Measurements from ENCODE around the gene MRPL20.

Gene MRPL20

DNA sequence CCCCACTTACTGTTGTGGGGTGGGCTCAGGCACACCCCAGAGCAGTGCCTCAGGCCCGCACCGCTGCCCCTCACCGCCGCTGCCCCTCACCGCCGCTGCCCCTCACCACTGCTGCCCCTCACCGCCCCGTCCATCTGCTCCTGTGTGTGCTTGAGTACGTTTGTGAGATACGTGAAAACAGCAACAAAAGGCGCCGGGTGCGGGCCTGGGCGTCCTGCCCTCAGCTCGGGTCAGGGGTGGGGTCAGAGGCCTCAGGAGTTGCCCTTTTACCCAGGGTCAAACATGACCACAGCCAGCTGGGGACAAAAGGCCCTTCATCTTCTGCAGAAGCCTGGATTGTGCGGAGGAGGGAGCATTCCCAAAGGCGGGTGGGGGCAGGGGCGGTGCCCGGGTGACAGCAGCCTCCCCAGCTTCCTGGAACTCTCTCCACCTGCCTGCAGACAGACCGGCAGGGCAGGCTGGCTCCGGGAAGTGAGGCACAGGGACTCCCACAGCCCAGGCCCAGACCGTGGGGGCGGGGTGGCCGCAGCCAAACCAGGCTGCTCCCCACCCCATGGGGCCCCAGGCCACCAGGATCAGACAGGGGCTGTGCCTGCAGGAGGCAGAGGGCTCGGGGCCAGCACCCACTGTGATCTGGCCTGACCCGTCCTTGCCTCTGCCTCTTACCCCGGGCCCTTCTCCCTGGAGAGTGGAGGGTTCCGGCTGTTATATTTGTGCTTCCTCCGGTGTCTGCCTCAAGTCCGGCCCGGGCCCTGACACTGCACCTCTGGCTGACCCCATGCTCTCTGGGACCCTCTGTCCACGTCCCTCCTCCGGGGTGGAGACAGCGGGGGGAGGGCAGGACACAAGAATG, 26.1 kb upstream of the MRPL20 start:
- Histone ChIP-seq H3K4me1 (no peaks in the 10 kb centered on the region), H3K9ac (no peak overlapping the region)

DNA sequence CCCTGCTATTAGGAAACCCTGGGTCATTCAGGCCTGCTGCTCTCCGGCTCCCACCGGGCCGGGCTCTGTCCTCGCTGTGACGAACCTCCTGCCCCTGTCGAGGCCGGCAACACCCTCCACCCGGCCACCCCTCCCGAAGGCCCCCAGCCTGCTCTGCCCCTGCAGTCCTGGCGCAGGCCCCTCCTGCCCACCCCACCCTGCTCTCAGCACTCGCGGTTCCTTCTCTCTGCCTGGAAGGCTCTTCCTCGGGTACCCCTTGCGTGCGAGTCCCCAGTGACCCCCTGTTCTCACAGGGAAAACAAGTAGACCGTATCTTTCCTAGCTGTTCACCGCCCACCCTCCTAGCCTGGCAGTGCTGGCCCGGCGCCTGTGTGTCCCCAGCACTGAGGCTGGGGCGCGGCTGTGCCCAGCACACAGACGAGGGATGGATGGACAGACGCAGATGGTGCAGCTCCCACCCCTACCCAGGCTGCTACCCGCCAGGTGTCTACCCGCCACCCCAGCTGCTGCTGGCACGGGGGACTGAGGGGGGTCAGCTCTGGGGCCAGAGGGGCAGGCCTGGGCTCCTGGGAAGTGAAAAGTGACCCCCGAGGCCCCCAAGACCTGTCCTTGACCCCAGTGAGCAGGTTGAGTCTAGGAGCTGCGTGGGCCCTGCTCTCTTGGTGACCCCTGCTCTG, 25.3 kb upstream of the MRPL20 start:
- Histone ChIP-seq H3K4me2 (ENCODE audit: low read length) (no peak overlapping the region), H3K9me3 (ENCODE audit: control insufficient read depth, low read length) (no peaks in the 10 kb centered on the region), H3K9ac (no peak overlapping the region), H2AFZ (no peak overlapping the region), H3K4me3 (ENCODE audit: low read depth, low read length) (no peak overlapping the region), H3K27me3 (ENCODE audit: control insufficient read depth, insufficient read depth, low read length) (no peaks in the 10 kb centered on the region), H3K79me2 (no peaks in the 10 kb centered on the region), H3K36me3 (ENCODE audit: control insufficient read depth, insufficient read depth, low read length) (no peaks in the 10 kb centered on the region), H3K4me1 (no peaks in the 10 kb centered on the region), H3K27ac (peak overlapping the region; percentile 62)
- TF ChIP-seq, protein P1, sequence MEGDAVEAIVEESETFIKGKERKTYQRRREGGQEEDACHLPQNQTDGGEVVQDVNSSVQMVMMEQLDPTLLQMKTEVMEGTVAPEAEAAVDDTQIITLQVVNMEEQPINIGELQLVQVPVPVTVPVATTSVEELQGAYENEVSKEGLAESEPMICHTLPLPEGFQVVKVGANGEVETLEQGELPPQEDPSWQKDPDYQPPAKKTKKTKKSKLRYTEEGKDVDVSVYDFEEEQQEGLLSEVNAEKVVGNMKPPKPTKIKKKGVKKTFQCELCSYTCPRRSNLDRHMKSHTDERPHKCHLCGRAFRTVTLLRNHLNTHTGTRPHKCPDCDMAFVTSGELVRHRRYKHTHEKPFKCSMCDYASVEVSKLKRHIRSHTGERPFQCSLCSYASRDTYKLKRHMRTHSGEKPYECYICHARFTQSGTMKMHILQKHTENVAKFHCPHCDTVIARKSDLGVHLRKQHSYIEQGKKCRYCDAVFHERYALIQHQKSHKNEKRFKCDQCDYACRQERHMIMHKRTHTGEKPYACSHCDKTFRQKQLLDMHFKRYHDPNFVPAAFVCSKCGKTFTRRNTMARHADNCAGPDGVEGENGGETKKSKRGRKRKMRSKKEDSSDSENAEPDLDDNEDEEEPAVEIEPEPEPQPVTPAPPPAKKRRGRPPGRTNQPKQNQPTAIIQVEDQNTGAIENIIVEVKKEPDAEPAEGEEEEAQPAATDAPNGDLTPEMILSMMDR (IDR thresholded peaks at IDR 0.05), result no peak

More for the DNA sequence above, 26.1 kb upstream of the MRPL20 start:
- no peaks in the 10 kb centered on the region for H3K79me2 ChIP-seq
- TF ChIP-seq, protein P1 (IDR thresholded peaks at IDR 0.05), result no peak
- H3K27me3 ChIP-seq (ENCODE audit: control insufficient read depth, insufficient read depth, low read length), result no peaks in the 10 kb centered on the region
- H2AFZ ChIP-seq, result no peak overlapping the region
- no peak overlapping the region for H3K4me3 ChIP-seq (ENCODE audit: low read depth, low read length)
- no peaks in the 10 kb centered on the region for H3K36me3 ChIP-seq (ENCODE audit: control insufficient read depth, insufficient read depth, low read length)
- H3K4me2 ChIP-seq (ENCODE audit: low read length), result no peak overlapping the region
- H3K27ac ChIP-seq, result peak overlapping the region; percentile 62
- no peaks in the 10 kb centered on the region for H3K9me3 ChIP-seq (ENCODE audit: control insufficient read depth, low read length)

DNA sequence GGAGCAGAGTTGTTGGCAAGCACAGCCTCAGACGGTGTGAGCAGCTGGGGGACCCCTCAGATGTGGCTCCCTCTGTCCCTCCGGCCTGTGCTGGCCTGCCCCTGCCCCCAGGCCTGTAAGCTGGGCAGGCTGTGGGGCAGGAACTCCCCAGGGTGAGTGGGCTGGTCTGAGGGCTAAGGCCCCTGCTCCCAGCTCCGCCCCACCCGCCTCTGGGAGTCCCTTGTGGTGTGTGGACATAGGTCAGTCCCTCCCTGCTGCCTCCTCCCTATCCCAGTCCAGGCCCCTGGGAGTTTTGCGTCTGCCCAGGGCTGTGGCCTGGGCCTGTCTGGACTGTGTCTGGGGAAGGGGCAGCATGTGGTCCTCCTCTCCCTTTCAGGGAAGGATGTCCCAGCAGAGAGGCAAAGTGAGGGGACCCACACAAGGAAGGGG, 24.8 kb upstream of the MRPL20 start:
- Histone ChIP-seq H3K4me2 (ENCODE audit: low read length) (no peak overlapping the region), H3K9me3 (ENCODE audit: control insufficient read depth, low read length) (no peaks in the 10 kb centered on the region), H3K79me2 (no peaks in the 10 kb centered on the region), H3K4me3 (ENCODE audit: low read depth, low read length) (no peak overlapping the region), H2AFZ (no peak overlapping the region), H3K9ac (no peak overlapping the region), H3K27ac (peak overlapping the region; percentile 62), H3K27me3 (ENCODE audit: control insufficient read depth, insufficient read depth, low read length) (no peaks in the 10 kb centered on the region), H3K36me3 (ENCODE audit: control insufficient read depth, insufficient read depth, low read length) (no peaks in the 10 kb centered on the region), H3K4me1 (no peaks in the 10 kb centered on the region)
- TF ChIP-seq, protein P1 (IDR thresholded peaks at IDR 0.05), result no peak

DNA sequence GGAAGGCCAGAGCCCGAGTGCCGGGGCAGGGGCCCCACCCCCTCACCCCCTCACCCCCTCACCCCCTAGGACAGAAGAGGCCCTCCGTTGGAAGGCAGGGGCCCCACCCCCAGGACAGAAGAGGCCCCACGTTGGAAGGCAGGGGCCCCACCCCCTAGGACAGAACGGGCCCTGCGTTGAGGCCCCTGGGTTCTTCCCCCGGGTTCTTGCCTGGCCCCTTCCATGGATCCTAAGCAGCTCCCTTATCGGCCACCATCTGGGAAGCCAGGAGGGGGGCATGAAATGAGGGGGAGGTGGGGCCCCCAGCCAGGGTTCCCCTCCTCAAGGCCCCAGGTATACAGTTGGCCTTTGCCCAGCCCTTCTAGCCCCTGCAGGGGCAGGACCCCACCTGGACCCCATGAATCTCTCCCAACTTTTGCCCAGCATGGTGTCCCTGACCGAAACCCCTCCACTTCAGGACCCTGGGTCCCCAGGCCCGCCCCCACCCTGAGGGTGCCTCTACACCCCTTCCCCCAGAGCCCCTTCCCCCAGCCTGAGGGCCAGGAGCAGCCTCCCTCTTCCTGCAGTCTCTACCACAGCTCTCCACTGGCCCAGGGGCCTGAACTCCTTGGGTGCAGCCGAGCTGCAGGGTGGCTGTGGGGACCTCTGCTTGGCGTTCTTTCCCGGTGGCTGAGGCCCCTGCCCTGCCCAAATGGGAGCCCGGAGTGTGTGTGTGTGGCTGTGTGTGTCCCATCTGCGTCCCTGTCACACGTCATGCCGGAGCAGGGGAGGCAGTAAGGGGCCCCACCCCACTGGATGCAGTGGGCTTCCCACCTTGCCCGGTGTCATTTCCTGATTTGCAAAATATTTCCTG, 24.1 kb upstream of the MRPL20 start:
- Histone ChIP-seq H2AFZ (no peak overlapping the region), H3K4me2 (ENCODE audit: low read length) (no peak overlapping the region), H3K9ac (no peak overlapping the region), H3K4me1 (no peaks in the 10 kb centered on the region), H3K36me3 (ENCODE audit: control insufficient read depth, insufficient read depth, low read length) (no peaks in the 10 kb centered on the region), H3K27ac (peak overlapping the region; percentile 62), H3K27me3 (ENCODE audit: control insufficient read depth, insufficient read depth, low read length) (no peaks in the 10 kb centered on the region), H3K9me3 (ENCODE audit: control insufficient read depth, low read length) (no peaks in the 10 kb centered on the region), H3K79me2 (no peaks in the 10 kb centered on the region), H3K4me3 (ENCODE audit: low read depth, low read length) (no peak overlapping the region)
- TF ChIP-seq, protein P1 (IDR thresholded peaks at IDR 0.05), result no peak
